ENCODE measurements around the gene SNX5.

DNA sequence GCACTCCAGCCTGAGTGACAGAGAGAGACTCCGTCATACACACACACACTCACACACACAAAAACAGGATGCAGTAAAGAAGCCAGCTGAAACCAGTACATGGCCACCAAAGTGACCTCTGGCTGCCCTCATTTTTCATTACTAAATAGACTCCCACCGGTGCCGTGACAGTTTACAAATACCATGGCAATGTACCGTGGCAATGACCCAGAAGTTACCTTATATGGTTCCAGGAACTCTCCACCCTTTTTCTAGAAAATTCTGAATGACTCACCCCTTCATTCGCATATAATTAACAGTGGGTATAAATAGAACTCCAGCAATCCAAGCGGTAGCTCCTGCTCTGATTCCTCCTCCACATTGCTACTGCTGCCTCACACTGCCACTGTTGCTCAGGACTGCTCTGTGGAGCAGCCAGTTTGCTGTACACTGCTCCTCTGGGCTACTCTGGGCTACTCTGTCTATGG, 57.7 kb downstream of the SNX5 start:
- TF ChIP-seq, protein P1, sequence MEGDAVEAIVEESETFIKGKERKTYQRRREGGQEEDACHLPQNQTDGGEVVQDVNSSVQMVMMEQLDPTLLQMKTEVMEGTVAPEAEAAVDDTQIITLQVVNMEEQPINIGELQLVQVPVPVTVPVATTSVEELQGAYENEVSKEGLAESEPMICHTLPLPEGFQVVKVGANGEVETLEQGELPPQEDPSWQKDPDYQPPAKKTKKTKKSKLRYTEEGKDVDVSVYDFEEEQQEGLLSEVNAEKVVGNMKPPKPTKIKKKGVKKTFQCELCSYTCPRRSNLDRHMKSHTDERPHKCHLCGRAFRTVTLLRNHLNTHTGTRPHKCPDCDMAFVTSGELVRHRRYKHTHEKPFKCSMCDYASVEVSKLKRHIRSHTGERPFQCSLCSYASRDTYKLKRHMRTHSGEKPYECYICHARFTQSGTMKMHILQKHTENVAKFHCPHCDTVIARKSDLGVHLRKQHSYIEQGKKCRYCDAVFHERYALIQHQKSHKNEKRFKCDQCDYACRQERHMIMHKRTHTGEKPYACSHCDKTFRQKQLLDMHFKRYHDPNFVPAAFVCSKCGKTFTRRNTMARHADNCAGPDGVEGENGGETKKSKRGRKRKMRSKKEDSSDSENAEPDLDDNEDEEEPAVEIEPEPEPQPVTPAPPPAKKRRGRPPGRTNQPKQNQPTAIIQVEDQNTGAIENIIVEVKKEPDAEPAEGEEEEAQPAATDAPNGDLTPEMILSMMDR (optimal IDR thresholded peaks at IDR 0.05 in 1 of 3, IDR thresholded peaks at IDR 0.05 in 1 of 3, conservative IDR thresholded peaks at IDR 0.05 in 1 of 3; ENCODE audit: extremely low read depth in 1 of 3, insufficient read depth in 2 of 3, low read length in 3 of 3) = no peak
- TF ChIP-seq EZH2 (IDR thresholded peaks at IDR 0.05; ENCODE audit: low read length) = no peak

Data from keratinocyte (primary cell).